GDM1 (cell line): ENCODE results near the gene CCNG1.
A peak's percentile ranks its signal among the peaks of the same experiment; 100 is the strongest.
"Not testable (repeated sequence)": the region's sequence is repeated elsewhere in the genome, so short reads cannot be mapped to it uniquely, and the experiment has no call there.

Experiments
- DNase-seq: peaks from one replicate; lab custom pipeline; 2025; lab: John Stamatoyannopoulos, UW

The CCNG1 gene

GRCh38 chr5:163437309-163438182 lies at the start of gene CCNG1:
TSS of gene CCNG1 (plus strand) at chr5:163437595. CDS start at chr5:163439257, 1,662 bp downstream.
- DNase-seq, result peak; percentile 93

- DNase-seq, result no peak
Measured at GRCh38 chr5:163395792-163396191, 41.6 kb upstream of the CCNG1 start.

GRCh38 chr5:163396818-163397340 lies 40.5 kb upstream of the CCNG1 start:
- DNase-seq, result peak; percentile 1

- DNase-seq, result no peak
Measured at GRCh38 chr5:163397354-163397753, 40.0 kb upstream of the CCNG1 start.

- no peak for DNase-seq
Measured at GRCh38 chr5:163399923-163400322, 37.5 kb upstream of the CCNG1 start.

- DNase-seq, result peak; percentile 6
Measured at GRCh38 chr5:163401271-163401670, 36.1 kb upstream of the CCNG1 start.

- DNase-seq, result no peak
Measured at GRCh38 chr5:163402007-163402406, 35.4 kb upstream of the CCNG1 start.

GRCh38 chr5:163404364-163405173 lies 32.8 kb upstream of the CCNG1 start:
- DNase-seq, result no peak

- no peak for DNase-seq
Measured at GRCh38 chr5:163407034-163407655, 30.2 kb upstream of the CCNG1 start.

GRCh38 chr5:163408311-163408923 lies 29.0 kb upstream of the CCNG1 start:
- DNase-seq, result peak; percentile 19

- no peak for DNase-seq
Measured at GRCh38 chr5:163409384-163409783, 28.0 kb upstream of the CCNG1 start.

GRCh38 chr5:163410505-163410904 lies 26.9 kb upstream of the CCNG1 start:
- no peak for DNase-seq

GRCh38 chr5:163415673-163416072 lies 21.7 kb upstream of the CCNG1 start:
- not testable (repeated sequence) for DNase-seq

GRCh38 chr5:163424836-163425235 lies 12.6 kb upstream of the CCNG1 start:
- no peak for DNase-seq

GRCh38 chr5:163426128-163426527 lies 11.3 kb upstream of the CCNG1 start:
- peak; percentile 51 for DNase-seq

GRCh38 chr5:163432544-163432943 lies 4.9 kb upstream of the CCNG1 start:
- no peak for DNase-seq

- no peak for DNase-seq
Measured at GRCh38 chr5:163433271-163433670, 4.1 kb upstream of the CCNG1 start.

- no peak for DNase-seq
Measured at GRCh38 chr5:163434401-163434866, 3.0 kb upstream of the CCNG1 start.

GRCh38 chr5:163436515-163436914 lies 880 bp upstream of the CCNG1 start:
- DNase-seq, result no peak

- no peak for DNase-seq
Measured at GRCh38 chr5:163437011-163437308, 435 bp upstream of the CCNG1 start.

- peak; percentile 38 for DNase-seq
Measured at GRCh38 chr5:163439092-163439425, 1.7 kb downstream of the CCNG1 start.

GRCh38 chr5:163440954-163441353 lies 3.6 kb downstream of the CCNG1 start:
- no peak for DNase-seq
